ENCODE data around the gene PCDHB16.
"Not testable (repeated sequence)": the region's sequence is repeated elsewhere in the genome, so short reads cannot be mapped to it uniquely, and the experiment has no call there.

GRCh38 chr5:141152096-141152495, 30.1 kb upstream of the PCDHB16 start:
- TF ChIP-seq, protein P1, sequence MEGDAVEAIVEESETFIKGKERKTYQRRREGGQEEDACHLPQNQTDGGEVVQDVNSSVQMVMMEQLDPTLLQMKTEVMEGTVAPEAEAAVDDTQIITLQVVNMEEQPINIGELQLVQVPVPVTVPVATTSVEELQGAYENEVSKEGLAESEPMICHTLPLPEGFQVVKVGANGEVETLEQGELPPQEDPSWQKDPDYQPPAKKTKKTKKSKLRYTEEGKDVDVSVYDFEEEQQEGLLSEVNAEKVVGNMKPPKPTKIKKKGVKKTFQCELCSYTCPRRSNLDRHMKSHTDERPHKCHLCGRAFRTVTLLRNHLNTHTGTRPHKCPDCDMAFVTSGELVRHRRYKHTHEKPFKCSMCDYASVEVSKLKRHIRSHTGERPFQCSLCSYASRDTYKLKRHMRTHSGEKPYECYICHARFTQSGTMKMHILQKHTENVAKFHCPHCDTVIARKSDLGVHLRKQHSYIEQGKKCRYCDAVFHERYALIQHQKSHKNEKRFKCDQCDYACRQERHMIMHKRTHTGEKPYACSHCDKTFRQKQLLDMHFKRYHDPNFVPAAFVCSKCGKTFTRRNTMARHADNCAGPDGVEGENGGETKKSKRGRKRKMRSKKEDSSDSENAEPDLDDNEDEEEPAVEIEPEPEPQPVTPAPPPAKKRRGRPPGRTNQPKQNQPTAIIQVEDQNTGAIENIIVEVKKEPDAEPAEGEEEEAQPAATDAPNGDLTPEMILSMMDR (IDR thresholded peaks at IDR 0.05; ENCODE audit: low read depth, low read length, missing input control): not testable (repeated sequence)
- TF ChIP-seq TAF1 (conservative IDR thresholded peaks at IDR 0.05); YY1 (IDR thresholded peaks at IDR 0.05); RXRA (IDR thresholded peaks at IDR 0.05); RAD21 (IDR thresholded peaks at IDR 0.05); JUND (IDR thresholded peaks at IDR 0.05); SP1 (IDR thresholded peaks at IDR 0.05); HNF4G (IDR thresholded peaks at IDR 0.05): not testable (repeated sequence)
- TF ChIP-seq, protein P2, sequence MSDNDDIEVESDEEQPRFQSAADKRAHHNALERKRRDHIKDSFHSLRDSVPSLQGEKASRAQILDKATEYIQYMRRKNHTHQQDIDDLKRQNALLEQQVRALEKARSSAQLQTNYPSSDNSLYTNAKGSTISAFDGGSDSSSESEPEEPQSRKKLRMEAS (IDR thresholded peaks at IDR 0.05): not testable (repeated sequence)
